Measurements from ENCODE around the gene XAB2.
"Not testable (repeated sequence)": the region's sequence is repeated elsewhere in the genome, so short reads cannot be mapped to it uniquely, and the experiment has no call there.

Gene XAB2

GRCh38 chr19:7650148-7650547 lies 20.8 kb upstream of the XAB2 start:
- in situ Hi-C loops (cut with MboI; ENCODE audit: low sequenced_read_pairs) = no loop called here

- in situ Hi-C loops (cut with MboI; ENCODE audit: low sequenced_read_pairs) = no loop called here
Observed at GRCh38 chr19:7648265-7649014, 19.1 kb upstream of the XAB2 start.

- in situ Hi-C loops (cut with MboI; ENCODE audit: low sequenced_read_pairs) = no loop called here
Observed at GRCh38 chr19:7647156-7647555, 17.8 kb upstream of the XAB2 start.

- in situ Hi-C loops (cut with MboI; ENCODE audit: low sequenced_read_pairs) = no loop called here
Observed at GRCh38 chr19:7646426-7646700, 17.0 kb upstream of the XAB2 start.

- in situ Hi-C loops (cut with MboI; ENCODE audit: low sequenced_read_pairs) = no loop called here
Observed at GRCh38 chr19:7645656-7646425, 16.5 kb upstream of the XAB2 start.

- in situ Hi-C loops (cut with MboI; ENCODE audit: low sequenced_read_pairs) = no loop called here
Observed at GRCh38 chr19:7645163-7645562, 15.8 kb upstream of the XAB2 start.

- in situ Hi-C loops (cut with MboI; ENCODE audit: low sequenced_read_pairs) = no loop called here
Observed at GRCh38 chr19:7644550-7644877, 15.2 kb upstream of the XAB2 start.

GRCh38 chr19:7643629-7644549 lies 14.5 kb upstream of the XAB2 start:
- in situ Hi-C loops (cut with MboI; ENCODE audit: low sequenced_read_pairs) = not testable (repeated sequence)

GRCh38 chr19:7643031-7643415 lies 13.7 kb upstream of the XAB2 start:
- in situ Hi-C loops (cut with MboI; ENCODE audit: low sequenced_read_pairs) = no loop called here

- in situ Hi-C loops (cut with MboI; ENCODE audit: low sequenced_read_pairs) = no loop called here
Observed at GRCh38 chr19:7642295-7643030, 13.1 kb upstream of the XAB2 start.

- in situ Hi-C loops (cut with MboI; ENCODE audit: low sequenced_read_pairs) = no loop called here
Observed at GRCh38 chr19:7641290-7642276, 12.2 kb upstream of the XAB2 start.

GRCh38 chr19:7640803-7641202 lies 11.5 kb upstream of the XAB2 start:
- in situ Hi-C loops (cut with MboI; ENCODE audit: low sequenced_read_pairs) = no loop called here

GRCh38 chr19:7639863-7640348 lies 10.6 kb upstream of the XAB2 start:
- in situ Hi-C loops (cut with MboI; ENCODE audit: low sequenced_read_pairs) = no loop called here

GRCh38 chr19:7638802-7639465 lies 9.6 kb upstream of the XAB2 start:
- in situ Hi-C loops (cut with MboI; ENCODE audit: low sequenced_read_pairs) = no loop called here

GRCh38 chr19:7637374-7638256 lies 8.3 kb upstream of the XAB2 start:
- in situ Hi-C loops (cut with MboI; ENCODE audit: low sequenced_read_pairs) = no loop called here

- in situ Hi-C loops (cut with MboI; ENCODE audit: low sequenced_read_pairs) = no loop called here
Observed at GRCh38 chr19:7636691-7637373, 7.5 kb upstream of the XAB2 start, which contains the start of gene STXBP2. TSS of gene STXBP2 (plus strand) at chr19:7637110. CDS start at chr19:7637150, 40 bp downstream.

- in situ Hi-C loops (cut with MboI; ENCODE audit: low sequenced_read_pairs) = no loop called here
Observed at GRCh38 chr19:7636317-7636690, 7.0 kb upstream of the XAB2 start.

GRCh38 chr19:7635670-7636069 lies 6.3 kb upstream of the XAB2 start:
- in situ Hi-C loops (cut with MboI; ENCODE audit: low sequenced_read_pairs) = no loop called here

Data from hTERT RPE-1 (cell line).